NCI-H2081 treated with DMSO at 0.1 percent for 48 hours (cell line): Measurements from ENCODE around the gene KCNMA1.

Source experiments
- DNase-seq: peaks from one replicate; lab custom pipeline; 2025; lab: John Stamatoyannopoulos, UW

The KCNMA1 gene

DNA sequence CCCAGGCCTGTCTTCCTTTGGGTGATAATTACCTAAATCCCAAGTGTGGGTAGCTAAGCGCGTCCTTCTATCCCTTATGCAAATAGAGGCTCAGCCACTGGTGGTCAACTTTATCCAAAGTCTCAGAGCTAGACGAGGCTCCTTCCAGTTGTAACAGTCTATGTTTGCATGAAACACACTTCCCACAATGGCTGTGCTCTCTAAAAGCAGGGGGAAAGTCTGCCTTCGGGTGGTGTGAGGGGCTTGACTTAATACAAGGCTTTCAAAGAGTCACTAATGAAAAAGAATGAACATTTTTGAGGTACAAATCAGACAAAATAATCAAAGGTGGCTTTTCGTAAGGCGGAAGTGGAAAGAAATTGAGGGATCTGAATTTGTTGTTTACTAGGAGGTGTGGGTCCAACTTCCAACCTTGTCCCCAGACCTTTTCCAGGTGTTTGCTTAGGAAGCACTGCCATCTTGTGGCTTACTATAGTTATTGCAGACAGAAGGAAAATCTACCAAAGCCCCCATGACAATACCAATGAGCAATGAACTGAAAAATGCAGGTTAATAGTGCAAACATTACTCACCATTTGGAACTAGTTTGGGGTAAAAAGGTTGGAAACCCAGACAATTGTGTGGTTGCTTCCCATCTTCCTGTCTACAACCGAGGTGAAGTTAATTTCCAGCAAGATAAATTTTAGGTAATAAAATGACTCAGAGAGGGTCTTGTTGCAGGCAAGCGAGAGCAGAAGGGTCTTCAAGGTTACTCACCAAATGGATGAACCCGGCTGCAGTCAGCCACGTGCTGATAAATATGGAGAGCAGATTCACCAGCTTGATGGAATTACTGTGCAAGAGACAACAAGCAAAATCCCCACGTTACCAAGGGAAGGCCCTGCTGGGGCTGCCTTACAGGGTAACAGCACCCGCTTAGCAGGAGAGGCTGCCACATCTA is 525.7 kb downstream of the KCNMA1 start:
- DNase-seq, result peak; percentile 6

DNA sequence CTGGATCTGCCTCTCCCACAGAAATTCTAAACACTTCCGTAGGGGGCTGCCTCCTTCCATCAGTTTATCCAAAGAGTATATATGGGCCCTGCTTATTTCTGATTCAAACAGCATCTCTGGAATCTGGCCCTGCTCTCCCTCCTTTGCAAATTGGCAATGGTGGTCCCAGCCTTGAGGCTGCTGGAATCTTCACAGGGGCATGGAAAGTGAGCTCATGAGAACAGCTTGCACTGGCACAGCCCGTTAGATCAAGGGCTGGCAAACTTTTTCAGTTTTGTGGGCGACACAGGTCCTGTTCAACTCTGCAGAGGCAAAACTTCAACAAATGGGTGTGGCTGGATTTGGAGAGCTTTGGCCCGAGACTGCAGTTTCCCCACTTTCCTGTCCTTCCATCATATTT is 526.9 kb downstream of the KCNMA1 start:
- DNase-seq, result no peak

DNA sequence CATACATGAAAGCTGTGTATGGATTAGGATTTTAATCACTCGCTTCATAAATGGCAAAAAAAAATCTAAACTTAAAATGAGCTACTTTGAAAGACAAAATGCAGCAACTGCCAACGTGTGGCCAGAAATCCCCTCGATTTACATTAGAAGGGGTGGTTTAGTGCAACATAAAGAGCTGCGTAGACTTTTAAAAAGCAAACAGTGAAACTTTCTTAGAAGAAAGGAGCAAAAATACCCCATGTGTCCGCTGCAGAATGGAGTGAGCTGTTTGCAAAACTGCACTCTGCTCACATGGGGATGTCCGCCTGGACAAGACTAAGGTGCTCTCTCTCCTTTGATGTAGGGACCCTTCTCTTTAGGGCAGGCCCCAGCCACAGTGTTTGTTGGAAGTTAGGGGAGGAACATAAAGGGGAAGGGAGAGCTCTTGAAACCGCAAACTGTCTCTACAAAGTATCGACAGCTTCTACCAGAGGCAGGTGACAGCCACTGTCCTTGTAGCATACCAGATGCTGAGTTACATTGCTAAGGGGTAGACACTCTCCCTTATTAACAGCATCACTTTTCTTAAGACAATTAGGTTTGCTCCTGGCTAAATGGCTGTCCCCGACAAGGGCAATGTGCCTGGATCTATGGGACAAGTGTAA is 528.1 kb downstream of the KCNMA1 start:
- DNase-seq, result no peak

DNA sequence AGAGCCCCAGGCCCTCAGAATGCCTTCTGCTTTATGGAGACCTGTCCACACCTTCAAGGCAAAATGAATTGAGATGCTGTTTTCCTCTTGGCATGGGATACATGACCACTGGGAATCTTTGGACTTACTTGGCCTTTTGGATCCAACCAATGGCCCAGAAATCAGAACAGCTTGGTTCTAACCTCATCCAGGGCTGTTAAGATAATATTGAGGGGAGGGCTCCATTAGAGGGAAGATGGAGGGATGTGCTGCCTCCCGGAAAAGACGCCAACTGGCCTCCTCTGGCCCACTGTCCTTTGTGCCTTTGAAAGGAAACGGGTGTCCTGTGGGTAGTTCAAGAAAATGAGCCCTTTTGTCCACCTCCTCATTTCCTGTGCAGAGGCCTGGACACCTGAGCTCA is 530.9 kb downstream of the KCNMA1 start:
- DNase-seq, result no peak

DNA sequence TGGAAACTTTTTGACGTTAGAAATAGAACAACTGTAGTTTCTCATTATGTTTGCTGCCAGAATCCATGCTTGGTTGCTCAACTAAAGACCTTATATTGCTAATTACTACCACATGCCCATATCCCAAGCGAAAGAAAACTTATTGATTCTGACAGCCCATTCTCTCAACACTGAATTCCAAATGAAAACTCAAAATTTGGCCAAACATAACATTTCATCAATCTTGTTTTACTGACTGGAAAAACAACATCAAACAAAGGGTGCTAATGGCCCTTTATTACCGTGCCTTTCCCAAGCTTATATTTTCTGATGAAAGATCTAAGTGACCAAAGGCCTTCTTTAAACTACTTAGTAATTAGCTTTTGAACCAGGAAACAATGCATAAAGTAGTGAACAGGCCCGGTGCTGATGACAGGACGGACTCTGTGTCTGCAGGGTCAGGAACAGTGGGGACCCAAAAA is 531.8 kb downstream of the KCNMA1 start:
- no peak for DNase-seq

DNA sequence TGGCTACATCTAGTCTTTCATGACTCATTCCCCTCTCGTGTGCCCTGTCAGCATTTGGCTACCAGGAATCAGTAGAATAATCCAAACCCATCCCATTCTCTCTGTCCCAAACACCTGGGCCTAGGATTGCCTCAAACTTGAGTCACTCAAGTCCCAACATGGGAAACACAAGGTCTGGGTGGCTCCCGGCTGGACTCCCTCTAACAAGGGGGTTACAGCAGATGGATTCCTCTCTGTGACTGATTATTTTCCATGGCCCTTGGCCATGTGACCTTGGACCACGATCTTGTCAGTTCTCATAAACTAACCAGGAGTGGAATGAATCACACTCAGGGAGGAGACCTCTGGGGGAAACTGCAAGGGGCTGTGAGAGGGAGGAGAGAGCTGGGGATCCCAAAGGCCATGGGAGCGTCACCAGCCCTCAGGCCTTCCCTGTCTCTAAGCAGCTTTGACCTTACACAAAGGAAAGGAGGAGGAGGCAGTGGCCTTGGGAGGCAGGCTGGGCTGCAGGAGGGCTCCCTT is 533.1 kb downstream of the KCNMA1 start:
- DNase-seq, result no peak

DNA sequence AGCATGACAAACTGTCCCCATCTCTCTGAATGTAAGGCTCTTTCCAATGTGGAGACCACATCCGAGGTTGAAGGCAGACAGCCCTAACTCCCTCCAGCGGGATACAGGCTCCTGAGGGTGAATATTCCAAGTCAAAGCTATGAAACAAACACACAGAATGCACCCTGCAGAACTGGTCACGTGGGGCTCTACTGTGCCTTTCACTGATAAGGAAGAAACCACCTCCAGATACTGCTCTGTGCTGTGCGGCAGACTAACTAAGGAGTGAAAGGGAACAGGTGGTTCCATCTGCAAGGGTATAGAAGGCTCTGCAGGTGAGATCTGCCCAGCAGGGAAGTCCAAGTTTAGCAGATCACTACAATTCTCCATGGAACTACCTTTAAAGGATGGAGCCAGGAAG is 534.4 kb downstream of the KCNMA1 start:
- no peak for DNase-seq

DNA sequence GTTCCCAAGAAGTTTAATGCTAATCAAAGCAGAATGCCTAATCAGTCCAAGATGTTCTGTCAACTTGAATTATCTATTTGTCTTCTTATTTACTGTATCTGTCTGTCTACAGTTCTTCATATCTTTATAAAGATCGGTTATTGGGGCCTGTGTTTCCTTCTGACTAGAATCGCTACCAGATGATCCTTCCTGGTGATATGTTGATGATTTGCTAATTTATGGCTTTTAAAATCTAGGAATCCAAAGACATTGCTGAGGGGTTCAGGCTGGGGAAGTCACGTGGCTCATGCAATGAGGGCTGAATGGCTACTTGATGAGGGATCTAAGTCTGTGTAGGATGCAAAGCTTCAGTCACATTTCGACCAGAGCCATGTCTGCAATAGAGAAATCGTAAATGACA is 536.3 kb downstream of the KCNMA1 start:
- no peak for DNase-seq

DNA sequence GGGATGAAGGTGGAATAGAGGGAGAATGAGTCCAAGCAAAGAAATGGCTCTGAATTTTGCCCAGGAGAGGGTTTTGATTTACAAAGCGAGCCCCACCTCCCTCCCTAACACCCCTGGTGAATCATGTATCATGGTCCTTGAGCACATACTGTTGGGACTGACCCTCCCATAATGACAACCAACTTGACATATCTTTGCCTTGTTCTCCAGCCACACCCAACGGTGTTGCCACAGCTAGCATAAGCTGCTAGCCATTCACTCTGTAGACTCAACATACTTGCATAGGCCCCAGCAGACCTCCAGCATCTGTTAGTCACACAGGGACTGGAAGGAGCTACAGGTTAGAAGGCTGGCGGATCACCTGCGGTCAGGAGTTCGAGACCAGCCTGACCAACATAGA is 538.5 kb downstream of the KCNMA1 start:
- no peak for DNase-seq

DNA sequence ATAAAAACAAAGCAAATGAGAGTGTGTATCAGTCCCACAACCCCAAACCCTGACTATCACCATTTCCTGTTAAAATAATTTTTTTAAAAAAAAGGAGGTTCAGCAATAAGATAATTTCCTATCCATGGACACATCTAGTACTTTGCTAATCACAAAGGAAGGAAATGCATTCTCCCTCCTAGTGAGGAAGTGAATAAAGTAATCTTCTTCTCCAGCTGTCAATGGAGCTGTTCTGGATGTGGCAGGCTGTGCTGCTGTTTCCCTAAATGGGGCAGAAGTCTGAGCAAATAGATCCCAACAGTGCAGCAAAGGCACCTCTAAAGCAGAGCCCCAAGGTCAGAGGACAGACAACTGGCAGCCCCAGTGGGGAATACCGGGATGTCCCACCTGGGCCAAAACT is 540.0 kb downstream of the KCNMA1 start:
- DNase-seq, result no peak

DNA sequence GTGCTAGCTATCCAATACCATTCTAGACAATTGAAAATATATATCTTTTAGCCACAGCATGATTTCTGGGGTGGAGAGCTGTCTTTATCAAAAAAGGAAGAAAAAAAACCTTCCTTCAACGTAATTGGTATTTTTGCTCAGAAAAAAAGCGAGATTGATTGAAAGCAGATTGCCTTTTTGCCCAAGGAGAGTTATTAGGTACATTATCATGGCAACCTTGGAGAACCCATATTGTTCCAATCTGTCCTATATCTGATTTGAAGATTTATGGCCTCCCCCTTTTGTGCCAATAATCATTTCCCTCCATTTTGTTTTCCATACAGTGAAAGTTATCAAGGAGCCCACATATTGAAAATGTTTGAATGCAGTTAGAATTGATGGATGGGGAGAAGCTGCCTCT is 544.5 kb downstream of the KCNMA1 start:
- DNase-seq, result no peak

DNA sequence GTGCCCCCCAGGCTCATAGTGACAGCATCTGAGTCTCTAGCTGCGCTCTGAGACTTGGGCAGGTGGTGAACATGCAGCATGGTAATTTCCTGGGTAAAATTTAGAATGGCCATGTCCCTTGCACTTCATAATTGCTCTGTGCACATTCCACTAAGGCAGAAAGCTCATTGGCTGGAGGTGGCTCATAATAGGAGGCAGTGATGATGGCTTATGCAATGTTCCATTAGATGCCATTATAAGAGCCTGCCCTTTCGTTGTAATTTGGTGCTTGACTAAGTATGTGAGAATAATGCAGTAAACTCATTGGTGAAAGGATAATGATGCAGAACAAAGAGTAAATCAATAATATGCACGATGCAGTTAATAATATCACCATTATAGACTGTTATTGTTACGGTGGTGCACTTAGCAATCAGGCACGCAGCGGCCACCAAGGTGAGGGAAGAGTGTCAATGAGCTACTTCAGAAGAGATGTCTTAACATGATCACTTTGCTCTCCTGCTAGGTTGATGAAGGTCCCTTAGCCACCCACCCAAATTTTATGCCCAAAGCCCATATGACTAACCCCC is 545.9 kb downstream of the KCNMA1 start:
- no peak for DNase-seq

DNA sequence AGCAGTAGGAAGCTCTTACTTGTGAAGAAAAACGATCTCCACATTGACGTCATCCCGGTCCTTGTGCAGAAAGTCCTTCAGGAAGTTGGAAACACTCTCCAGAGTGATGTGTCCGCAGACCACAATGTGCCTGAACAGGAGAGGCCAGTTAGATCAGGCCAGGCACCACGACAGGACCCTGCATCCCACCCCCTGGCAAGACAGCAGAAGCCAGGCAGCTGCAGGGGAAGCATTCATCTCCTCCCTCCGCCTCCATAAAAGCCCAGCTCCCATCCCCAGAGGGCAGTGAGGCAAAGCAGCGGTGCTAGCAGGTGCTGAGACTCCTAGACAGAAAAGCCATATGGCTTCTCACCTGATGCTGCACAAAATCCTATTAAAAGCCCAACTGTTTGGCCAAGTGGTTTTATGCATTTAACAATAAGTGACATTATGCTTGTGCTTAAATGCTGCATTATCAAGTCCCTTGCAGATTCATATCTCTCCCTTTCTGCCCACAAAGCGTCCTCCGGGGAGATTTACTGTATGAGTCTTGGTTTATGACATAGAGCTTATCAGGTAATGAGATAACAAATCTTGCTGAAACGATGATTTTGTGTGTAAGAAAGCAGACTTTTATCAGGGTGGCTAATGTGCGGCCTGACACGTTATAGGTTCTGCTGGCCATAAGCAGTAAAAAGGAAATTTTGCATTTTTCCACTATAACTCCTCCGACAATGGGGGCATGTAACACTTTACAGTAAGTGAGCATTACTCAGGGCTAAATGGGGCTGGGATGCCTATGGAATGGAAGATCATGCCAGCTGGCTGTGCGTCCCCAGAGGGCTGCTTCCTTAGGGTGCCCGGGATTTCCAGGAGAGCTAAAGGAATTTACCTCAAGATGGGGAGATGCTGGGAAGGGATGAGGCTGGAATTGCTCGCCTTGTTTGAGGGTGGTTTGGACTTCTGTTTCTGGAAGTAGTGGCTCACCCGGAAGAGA is 546.9 kb downstream of the KCNMA1 start:
- no peak for DNase-seq

DNA sequence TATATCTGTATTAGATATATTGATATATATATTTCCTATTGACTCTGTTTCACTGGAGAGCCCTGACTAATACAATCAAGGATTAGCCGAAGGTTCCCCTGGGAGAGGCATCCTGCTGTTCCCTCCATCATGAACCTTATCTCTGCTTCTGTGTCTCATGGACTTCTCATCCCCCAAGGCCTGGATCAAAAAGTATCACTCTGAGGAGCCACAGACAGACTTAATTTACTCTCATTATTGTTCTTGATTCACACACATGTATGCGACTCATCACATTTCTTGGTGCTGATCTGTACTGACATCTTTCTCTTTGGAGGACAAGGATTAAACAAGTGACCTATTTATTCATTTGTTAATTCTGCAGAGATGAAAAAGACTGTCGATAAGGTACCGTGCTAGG is 550.2 kb downstream of the KCNMA1 start:
- no peak for DNase-seq

DNA sequence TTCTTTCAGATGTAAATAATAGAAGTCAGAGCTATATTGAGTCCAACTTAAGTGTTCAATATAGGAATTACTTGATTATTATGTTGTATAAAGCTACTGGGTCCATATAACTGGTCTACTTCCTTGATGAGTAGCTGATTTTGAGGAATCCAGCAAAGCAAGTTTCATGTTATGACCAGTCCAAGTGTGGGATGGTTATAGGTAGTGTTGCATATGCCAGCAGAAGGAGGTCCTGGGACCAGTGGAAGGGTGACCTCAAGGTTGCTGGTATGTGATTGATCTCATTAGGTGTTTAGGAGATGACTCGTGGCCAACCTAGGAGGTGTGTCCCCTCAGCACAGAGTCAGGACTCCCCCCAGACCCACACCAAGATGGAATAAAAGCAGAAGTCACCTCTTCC is 551.5 kb downstream of the KCNMA1 start:
- DNase-seq, result no peak

DNA sequence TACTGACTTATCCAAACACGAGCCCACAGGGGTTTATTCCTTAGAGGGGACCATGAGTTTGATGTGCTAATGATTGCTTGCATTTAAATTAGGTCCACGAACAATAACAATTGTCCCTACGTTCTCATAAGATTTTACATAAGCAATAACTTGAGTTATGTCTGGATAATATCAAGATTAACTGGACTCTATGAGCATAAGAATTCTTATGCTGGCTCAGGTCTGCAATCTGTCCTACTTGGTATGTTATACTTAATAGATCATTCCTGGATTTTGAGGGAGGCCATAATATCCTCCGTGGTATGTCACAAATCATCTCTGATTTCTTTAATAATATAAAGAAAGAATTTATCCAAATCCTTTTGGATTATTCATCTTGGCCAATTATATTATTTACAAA is 552.3 kb downstream of the KCNMA1 start:
- DNase-seq, result no peak

DNA sequence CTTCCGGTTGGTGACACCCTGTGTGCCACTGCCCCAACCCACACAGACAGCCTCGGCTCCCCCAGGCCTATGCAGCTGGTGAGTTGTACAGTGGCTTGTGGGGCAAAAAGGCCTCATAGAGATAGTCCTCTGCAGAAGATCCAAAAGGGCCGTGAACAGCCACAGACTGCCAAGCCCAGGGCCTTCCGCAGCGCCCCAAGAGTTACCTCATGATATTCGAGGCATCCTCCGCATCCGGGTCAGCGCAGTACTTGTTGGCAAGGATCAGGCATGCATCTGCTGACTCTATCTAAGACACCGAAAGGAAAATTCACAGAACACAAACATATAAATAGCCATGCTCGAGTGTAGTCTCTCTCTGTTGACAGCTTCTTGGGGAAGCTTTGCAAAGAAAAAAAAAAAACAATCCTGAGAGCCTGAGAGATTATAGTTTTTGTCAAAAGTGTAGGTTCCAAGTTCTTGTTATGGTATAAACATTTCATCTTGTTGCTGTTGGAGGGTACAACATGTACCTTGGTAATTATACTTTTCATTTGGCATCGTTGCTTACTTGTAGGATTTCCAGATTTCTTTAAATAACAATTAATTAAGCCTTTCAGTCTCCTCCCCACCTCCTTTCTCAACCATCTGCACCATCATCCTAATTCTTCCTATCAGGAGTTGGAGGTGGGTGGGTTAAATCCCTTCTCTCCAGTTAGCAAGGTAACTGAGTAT is 553.0 kb downstream of the KCNMA1 start:
- DNase-seq, result no peak

DNA sequence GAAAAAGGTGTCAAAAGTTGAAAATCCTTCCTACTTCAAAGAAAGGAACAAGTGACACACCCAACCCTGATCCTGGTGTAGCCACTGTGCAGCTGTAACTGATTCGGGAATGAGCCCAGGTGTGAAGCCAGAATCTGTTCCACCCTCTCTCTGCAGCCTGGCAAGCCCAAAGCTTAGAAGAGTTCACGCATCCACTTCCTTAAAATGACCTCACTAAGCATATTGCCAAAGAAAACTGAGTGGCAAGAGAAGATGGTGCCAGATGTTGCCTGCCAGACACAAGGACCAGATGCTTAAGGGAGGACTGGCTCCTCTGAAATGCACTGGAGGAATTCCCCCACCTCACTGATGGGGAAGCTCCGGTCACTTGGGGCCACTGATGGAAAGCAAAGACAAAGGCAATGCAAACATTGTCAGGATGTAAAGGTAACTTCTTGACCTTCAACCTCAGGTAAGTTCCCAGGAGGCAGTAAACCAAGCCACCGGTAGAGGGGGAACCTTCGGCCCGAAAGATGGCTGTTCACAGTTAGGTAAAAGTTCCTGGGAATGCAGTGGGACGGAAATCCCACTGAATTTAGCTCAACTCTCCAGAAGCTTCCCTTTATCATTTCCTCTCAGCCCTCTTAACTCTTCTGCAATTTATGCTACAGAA is 554.9 kb downstream of the KCNMA1 start:
- no peak for DNase-seq

DNA sequence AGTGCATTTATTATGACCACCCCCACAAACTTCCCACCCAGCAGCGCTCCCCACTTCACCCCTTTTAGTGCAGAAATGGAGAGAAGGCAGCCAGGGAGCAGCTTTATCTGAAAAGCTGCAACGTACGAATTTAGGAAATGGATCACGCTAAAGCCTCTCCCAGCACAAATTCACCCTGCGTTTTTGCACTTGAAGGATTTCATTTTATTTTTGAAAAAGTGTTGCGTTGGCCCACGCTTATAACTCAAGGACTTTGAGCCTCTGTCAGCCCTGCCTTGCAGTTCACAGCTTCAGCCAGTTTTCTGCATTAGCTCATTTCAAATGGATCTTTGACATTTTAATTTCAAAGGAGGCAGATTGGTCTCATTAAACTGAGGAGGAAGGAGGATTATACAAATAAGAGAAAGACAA is 556.1 kb downstream of the KCNMA1 start:
- DNase-seq, result no peak

DNA sequence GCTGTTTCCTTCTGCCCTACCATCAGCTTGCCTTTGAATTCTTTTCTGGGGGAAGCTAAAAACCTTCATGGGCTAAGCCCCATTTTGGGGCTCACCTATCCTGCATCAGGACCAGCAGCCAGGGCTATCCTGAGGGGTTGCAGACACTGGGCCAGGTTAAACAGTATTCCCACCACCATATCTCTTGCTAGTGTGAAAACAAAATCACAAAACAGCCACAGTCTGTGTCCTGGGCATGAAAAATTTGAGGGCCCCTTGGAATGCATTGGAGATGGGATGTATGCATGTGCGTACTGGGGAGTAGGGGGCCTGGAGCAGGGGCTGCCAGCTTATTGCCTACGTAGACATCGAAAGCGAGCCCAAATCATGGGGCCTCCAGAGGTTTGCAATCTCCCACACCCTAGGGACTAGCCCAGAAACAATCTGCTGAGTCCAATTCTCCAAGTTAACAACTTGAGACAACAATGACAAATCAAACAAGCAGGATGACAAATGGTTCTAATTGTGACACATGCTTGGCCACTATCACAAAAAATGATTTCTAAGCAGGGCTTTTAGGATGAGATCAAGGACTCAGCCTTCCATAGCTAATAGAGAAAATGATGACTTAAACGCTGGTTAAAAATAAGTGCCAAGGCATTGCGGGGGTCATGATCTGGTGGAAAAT is 557.1 kb downstream of the KCNMA1 start:
- no peak for DNase-seq
